Activated B cell treated with CpG ODN at 0.5 μM for 24 hours (primary cell): ENCODE results near the gene INTS4. TPM values are rescaled to one million over a fixed set of nuclear protein-coding genes. Genes with fewer than 3 reads are reported as not detected.

Experiments used
- ATAC-seq: fragments of 200-7000 bp; cut with Tn5 transposase; one replicate; pipeline ENCODE4 v1.10.0; 2021; ENCODE audit warnings: low read depth, mild to moderate bottlenecking, moderate library complexity
- CTCF ChIA-PET: fragments of 350-600 bp; sonication (Branson Sonifier 250); formaldehyde crosslinking; loops from one replicate; lab custom pipeline; 2021; ENCODE audit warnings: antibody characterized with exemption; lab: Charles Lee
- POLR2A ChIA-PET: fragments of 350-600 bp; sonication (Branson Sonifier 250); formaldehyde crosslinking; loops from one replicate; lab custom pipeline; 2021; ENCODE audit warnings: antibody characterized with exemption; lab: Charles Lee
- DNase-seq: peaks from one replicate; pipeline ENCODE4 v3.0.0; 2022
- H3K27ac Mint-ChIP-seq: one replicate; pipeline ENCODE4 v1.8.0; 2020; ENCODE audit warnings: mixed read lengths
- H3K27me3 Mint-ChIP-seq: one replicate; pipeline ENCODE4 v1.8.0; 2021; ENCODE audit warnings: mixed read lengths
- H3K36me3 Mint-ChIP-seq: one replicate; pipeline ENCODE4 v1.8.0; 2021; ENCODE audit warnings: low read depth, mixed read lengths
- H3K4me1 Mint-ChIP-seq: one replicate; pipeline ENCODE4 v1.8.0; 2021; ENCODE audit warnings: mixed read lengths
- H3K4me3 Mint-ChIP-seq: one replicate; pipeline ENCODE4 v1.8.0; 2020; ENCODE audit warnings: mild to moderate bottlenecking, mixed read lengths
- H3K9me3 Mint-ChIP-seq: one replicate; pipeline ENCODE4 v1.8.0; 2020; ENCODE audit warnings: mixed read lengths
- CTCF ChIP-seq: fragments of 200-600 bp; IDR thresholded peaks from one replicate; pipeline ENCODE4 v1.8.0; 2022; ENCODE audit warnings: antibody characterized with exemption, mild to moderate bottlenecking
- intact Hi-C: fragments of 100-400 bp; cut with micrococcal nuclease; formaldehyde crosslinking; loops from one replicate; pipeline ENCODE4 v1.15.1; 2024
- total RNA-seq: library from RNA; stranded (reverse); gene quantifications from 2 replicates; pipeline ENCODE4 v1.2.3, GENCODE V29; 2022

Gene INTS4
- total RNA-seq, 1 donor from 2014 or later = 62.3 TPM

GRCh38 chr11:78011301-78011700 lies 16.8 kb upstream of the INTS4 start:
- POLR2A ChIA-PET = no interaction called here
- TF ChIP-seq CTCF = no peak
- no peaks in the 10 kb centered on the region for H3K4me1 Mint-ChIP-seq
- no peaks in the 10 kb centered on the region for H3K36me3 Mint-ChIP-seq
- intact Hi-C loops = no loop called here
- no peak for DNase-seq
- peaks cover 3% of the 10 kb centered on the region for H3K27me3 Mint-ChIP-seq
- no peak overlapping the region for H3K27ac Mint-ChIP-seq
- CTCF ChIA-PET = no interaction called here
- H3K9me3 Mint-ChIP-seq = no peaks in the 10 kb centered on the region
- H3K4me3 Mint-ChIP-seq = no peak overlapping the region
- no peak for ATAC-seq

- intact Hi-C loops = no loop called here
- H3K36me3 Mint-ChIP-seq = no peaks in the 10 kb centered on the region
- ATAC-seq (no peak), DNase-seq (no peak)
- no peaks in the 10 kb centered on the region for H3K4me1 Mint-ChIP-seq
- POLR2A ChIA-PET = no interaction called here
- no peaks in the 10 kb centered on the region for H3K9me3 Mint-ChIP-seq
- H3K27ac Mint-ChIP-seq = no peak overlapping the region
- CTCF ChIA-PET = no interaction called here
- H3K27me3 Mint-ChIP-seq = peaks cover 6% of the 10 kb centered on the region
- TF ChIP-seq CTCF = no peak
- H3K4me3 Mint-ChIP-seq = no peak overlapping the region
Measured at GRCh38 chr11:78010755-78011154, 16.3 kb upstream of the INTS4 start.

GRCh38 chr11:78010304-78010703 lies 15.8 kb upstream of the INTS4 start:
- ChIA-PET CTCF (interaction anchor here (0.8 kb wide), 1 partner anchor 35 kb away, joined by 3 read pairs; no protein-coding TSS in a partner anchor), POLR2A (no interaction called here)
- no peak overlapping the region for H3K27ac Mint-ChIP-seq
- H3K9me3 Mint-ChIP-seq = no peaks in the 10 kb centered on the region
- TF ChIP-seq CTCF = no peak
- DNase-seq (no peak), ATAC-seq (no peak)
- intact Hi-C loops = no loop called here
- no peak overlapping the region for H3K4me3 Mint-ChIP-seq
- H3K36me3 Mint-ChIP-seq = no peaks in the 10 kb centered on the region
- H3K27me3 Mint-ChIP-seq = peaks cover 6% of the 10 kb centered on the region
- H3K4me1 Mint-ChIP-seq = no peaks in the 10 kb centered on the region

GRCh38 chr11:78009062-78009461 lies 14.6 kb upstream of the INTS4 start:
- CTCF ChIA-PET = no interaction called here

GRCh38 chr11:78000193-78000592 lies 5.7 kb upstream of the INTS4 start:
- H3K9me3 Mint-ChIP-seq = no peaks in the 10 kb centered on the region
- peak overlapping the region; percentile 84 for H3K27ac Mint-ChIP-seq
- intact Hi-C loops = loop anchor here (1.0 kb wide), 2 partner anchors 224 to 564 kb away; no protein-coding TSS in a partner anchor

More at GRCh38 chr11:78009062-78009461, 14.6 kb upstream of the INTS4 start:
- no peak for TF ChIP-seq CTCF
- Mint-ChIP-seq H3K4me1 (no peaks in the 10 kb centered on the region), H3K36me3 (no peaks in the 10 kb centered on the region), H3K9me3 (no peaks in the 10 kb centered on the region), H3K27ac (no peak overlapping the region), H3K27me3 (peaks cover 5% of the 10 kb centered on the region), H3K4me3 (no peak overlapping the region)
- DNase-seq (no peak), ATAC-seq (no peak)
- intact Hi-C loops = no loop called here
- POLR2A ChIA-PET = no interaction called here

More at GRCh38 chr11:78000193-78000592, 5.7 kb upstream of the INTS4 start:
- peaks cover 2% of the 10 kb centered on the region for H3K27me3 Mint-ChIP-seq
- TF ChIP-seq CTCF = no peak
- H3K4me3 Mint-ChIP-seq = no peak overlapping the region
- DNase-seq = no peak
- POLR2A ChIA-PET = no interaction called here
- ATAC-seq = peak; percentile 52
- CTCF ChIA-PET = interaction anchor here (0.6 to 1.7 kb wide), 5 partner anchors 13 to 224 kb away, joined by 3 to 8 read pairs (median 6); no protein-coding TSS in a partner anchor
- peaks cover 28% of the 10 kb centered on the region for H3K4me1 Mint-ChIP-seq
- no peaks in the 10 kb centered on the region for H3K36me3 Mint-ChIP-seq
